DOHH2 (cell line): ENCODE measurements around the gene SLC25A5.

Source experiments
- EZH2phosphoT487 ChIP-seq: fragments of 200-600 bp; sonication (generic); IDR thresholded peaks from 2 replicates; pipeline ENCODE4 v1.6.1; 2017; ENCODE audit warnings: borderline replicate concordance, mild to moderate bottlenecking, antibody characterized with exemption, low read length, moderate library complexity, mixed read lengths
- TF ChIP-seq, protein P1 (sequence below): fragments of 200-600 bp; sonication (generic); IDR thresholded peaks from one replicate; pipeline ENCODE4 v1.5.1; 2014; ENCODE audit warnings: antibody characterized with exemption, mild to moderate bottlenecking, low read depth, low read length; ENCODE audit not compliant: poor library complexity, severe bottlenecking

DNA sequence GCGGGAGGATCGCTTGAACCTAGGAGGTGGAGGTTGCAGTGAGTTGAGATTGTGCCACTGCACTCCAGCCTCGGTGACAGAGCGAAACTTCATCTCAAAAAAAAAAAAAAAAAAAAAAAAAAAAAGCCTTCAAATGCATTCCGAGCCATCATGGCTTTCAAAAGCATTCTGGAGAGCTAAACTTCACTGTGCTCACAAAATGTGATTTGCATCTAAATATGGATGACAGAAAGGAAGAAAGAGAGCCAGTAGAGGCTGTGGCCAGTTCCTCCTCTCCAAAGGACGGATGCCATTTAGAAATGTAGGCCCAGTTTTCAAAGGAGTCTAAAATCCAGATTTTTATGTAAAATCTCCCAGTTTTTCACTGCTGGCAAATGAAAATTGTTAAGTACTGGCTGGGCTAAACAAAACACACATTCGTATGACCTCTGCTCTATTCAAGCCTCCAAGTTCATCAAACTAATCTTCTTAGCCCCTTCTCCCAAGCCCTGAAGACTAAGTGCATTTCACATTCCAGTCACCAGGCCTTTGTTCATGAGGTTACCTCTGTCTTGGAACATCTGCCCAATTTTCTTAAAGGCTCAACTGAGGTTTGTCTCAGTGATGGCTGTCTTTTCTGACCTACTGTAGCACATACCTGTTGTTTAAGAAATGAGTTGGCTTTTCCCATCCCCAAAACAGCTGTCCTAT is 47.1 kb upstream of the SLC25A5 start:
- TF ChIP-seq, protein P1, sequence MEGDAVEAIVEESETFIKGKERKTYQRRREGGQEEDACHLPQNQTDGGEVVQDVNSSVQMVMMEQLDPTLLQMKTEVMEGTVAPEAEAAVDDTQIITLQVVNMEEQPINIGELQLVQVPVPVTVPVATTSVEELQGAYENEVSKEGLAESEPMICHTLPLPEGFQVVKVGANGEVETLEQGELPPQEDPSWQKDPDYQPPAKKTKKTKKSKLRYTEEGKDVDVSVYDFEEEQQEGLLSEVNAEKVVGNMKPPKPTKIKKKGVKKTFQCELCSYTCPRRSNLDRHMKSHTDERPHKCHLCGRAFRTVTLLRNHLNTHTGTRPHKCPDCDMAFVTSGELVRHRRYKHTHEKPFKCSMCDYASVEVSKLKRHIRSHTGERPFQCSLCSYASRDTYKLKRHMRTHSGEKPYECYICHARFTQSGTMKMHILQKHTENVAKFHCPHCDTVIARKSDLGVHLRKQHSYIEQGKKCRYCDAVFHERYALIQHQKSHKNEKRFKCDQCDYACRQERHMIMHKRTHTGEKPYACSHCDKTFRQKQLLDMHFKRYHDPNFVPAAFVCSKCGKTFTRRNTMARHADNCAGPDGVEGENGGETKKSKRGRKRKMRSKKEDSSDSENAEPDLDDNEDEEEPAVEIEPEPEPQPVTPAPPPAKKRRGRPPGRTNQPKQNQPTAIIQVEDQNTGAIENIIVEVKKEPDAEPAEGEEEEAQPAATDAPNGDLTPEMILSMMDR: no peak
- no peak for TF ChIP-seq EZH2phosphoT487
